Endothelial cell of umbilical vein (primary cell): ENCODE results near the gene MSN.

Source experiments
- CTCF ChIP-seq, 2 donors: IDR thresholded peaks; 1 replicate in 1 of 2; 2 replicates in 1 of 2; pipeline ENCODE4 v1.5.1; 2011; ENCODE audit warnings: low read length in 2 of 2, mild to moderate bottlenecking in 2 of 2, moderate library complexity in 2 of 2, control low read depth in 1 of 2, inconsistent platforms in 1 of 2, low read depth in 1 of 2; ENCODE audit not compliant: insufficient read depth in 1 of 2; ENCODE audit errors: extremely low read depth in 1 of 2
- EZH2 ChIP-seq: IDR thresholded peaks from 2 replicates; pipeline ENCODE4 v1.6.1; 2012; ENCODE audit warnings: borderline replicate concordance, low read depth, mild to moderate bottlenecking, moderate library complexity, low read length, inconsistent platforms; ENCODE audit not compliant: severe bottlenecking
- FOS ChIP-seq: IDR thresholded peaks from 2 replicates; pipeline ENCODE4 v1.6.1; 2011; ENCODE audit warnings: mild to moderate bottlenecking, low read length, moderate library complexity, borderline replicate concordance; ENCODE audit not compliant: insufficient read depth
- GATA2 ChIP-seq: IDR thresholded peaks from 2 replicates; pipeline ENCODE4 v1.7.0; 2011; ENCODE audit warnings: low read depth, mild to moderate bottlenecking, moderate library complexity, mixed read lengths, low read length; ENCODE audit not compliant: insufficient read length, insufficient read depth
- JUN ChIP-seq: IDR thresholded peaks from 2 replicates; pipeline ENCODE4 v1.6.1; 2011; ENCODE audit warnings: borderline replicate concordance, low read depth; ENCODE audit not compliant: insufficient read length, insufficient read depth
- MAX ChIP-seq: IDR thresholded peaks from 2 replicates; pipeline ENCODE4 v1.6.1; 2011; ENCODE audit not compliant: insufficient read depth, insufficient read length
- MYC ChIP-seq: IDR thresholded peaks from one replicate; pipeline ENCODE4 v1.6.1; 2011; ENCODE audit warnings: mild to moderate bottlenecking, low read depth, low read length
- POLR2A ChIP-seq: IDR thresholded peaks from 2 replicates; pipeline ENCODE4 v1.6.1; 2012; ENCODE audit warnings: low read depth, mild to moderate bottlenecking, control low read depth, low read length
- POLR2AphosphoS5 ChIP-seq: IDR thresholded peaks from 2 replicates; pipeline ENCODE4 v1.6.1; 2012; ENCODE audit warnings: low read depth, mild to moderate bottlenecking, control low read depth, low read length, moderate library complexity; ENCODE audit not compliant: insufficient read depth

GRCh38 chrX:65658229-65658628 is 9.2 kb upstream of the MSN start:
- TF ChIP-seq CTCF (IDR thresholded peaks at IDR 0.05; ENCODE audit: extremely low read depth in 1 of 2, insufficient read depth in 1 of 2, low read depth in 1 of 2, low read length in 2 of 2) (no peak), MAX (no peak), POLR2A (no peak), POLR2AphosphoS5 (no peak), EZH2 (no peak), JUN (no peak), MYC (no peak), GATA2 (no peak), FOS (no peak)
